Lower lobe of right lung (tissue), 2 donors: ENCODE measurements around the gene CATSPER3. TPM values are rescaled to one million over a fixed set of nuclear protein-coding genes. Genes with fewer than 3 reads are reported as not detected.

Source experiments
- ATAC-seq, 2 donors: fragments of 200-7000 bp; cut with Tn5 transposase; one replicate each; pipeline ENCODE4 v1.9.1; 2020 to 2022; ENCODE audit warnings: mild to moderate bottlenecking in 2 of 2, moderate library complexity in 2 of 2
- DNase-seq: peaks from one replicate; pipeline ENCODE4 v3.0.0-alpha.2; 2020
- H3K27ac ChIP-seq: fragments of 200-600 bp; one replicate; pipeline ENCODE4 v1.8.0; 2022
- H3K27me3 ChIP-seq: fragments of 200-600 bp; one replicate; pipeline ENCODE4 v1.8.0; 2022; ENCODE audit warnings: low read depth
- H3K36me3 ChIP-seq: fragments of 200-600 bp; one replicate; pipeline ENCODE4 v1.8.0; 2022; ENCODE audit warnings: mild to moderate bottlenecking
- H3K4me1 ChIP-seq: fragments of 200-600 bp; one replicate; pipeline ENCODE4 v1.8.0; 2022
- H3K4me3 ChIP-seq: fragments of 200-600 bp; one replicate; pipeline ENCODE4 v1.8.0; 2022; ENCODE audit warnings: mild to moderate bottlenecking
- H3K9me3 ChIP-seq: fragments of 200-600 bp; one replicate; pipeline ENCODE4 v1.8.0; 2022
- intact Hi-C: fragments of 100-400 bp; cut with DNase I; formaldehyde crosslinking; loops from one replicate; pipeline ENCODE4 v1.11.0; 2022
- total RNA-seq: library from RNA; stranded (reverse); fragmentation: NEBNext Ultra II Directional; extraction: Animal tissue kit (Norgen Biotek cat#: 25700); gene quantifications from one replicate; pipeline ENCODE4 v1.2.1, GENCODE V29; 2021
- TF ChIP-seq, protein P1 (sequence below): fragments of 200-600 bp; IDR thresholded peaks from one replicate; pipeline ENCODE4 v1.8.0; 2022; ENCODE audit warnings: antibody characterized with exemption, mild to moderate bottlenecking
- donor health status: DM: no; HTN: yes; CAD: no; lungs with severe emphysema.

Gene CATSPER3
- total RNA-seq, 1 donor from 2014 or later: 0.68 TPM

- Histone ChIP-seq H3K9me3 (no peaks in the 10 kb centered on the region), H3K27ac (no peak overlapping the region), H3K36me3 (peaks cover 9% of the 10 kb centered on the region), H3K27me3 (no peaks in the 10 kb centered on the region), H3K4me1 (no peaks in the 10 kb centered on the region), H3K4me3 (no peak overlapping the region)
- DNase-seq (no peak), ATAC-seq (no peak)
- TF ChIP-seq, protein P1, sequence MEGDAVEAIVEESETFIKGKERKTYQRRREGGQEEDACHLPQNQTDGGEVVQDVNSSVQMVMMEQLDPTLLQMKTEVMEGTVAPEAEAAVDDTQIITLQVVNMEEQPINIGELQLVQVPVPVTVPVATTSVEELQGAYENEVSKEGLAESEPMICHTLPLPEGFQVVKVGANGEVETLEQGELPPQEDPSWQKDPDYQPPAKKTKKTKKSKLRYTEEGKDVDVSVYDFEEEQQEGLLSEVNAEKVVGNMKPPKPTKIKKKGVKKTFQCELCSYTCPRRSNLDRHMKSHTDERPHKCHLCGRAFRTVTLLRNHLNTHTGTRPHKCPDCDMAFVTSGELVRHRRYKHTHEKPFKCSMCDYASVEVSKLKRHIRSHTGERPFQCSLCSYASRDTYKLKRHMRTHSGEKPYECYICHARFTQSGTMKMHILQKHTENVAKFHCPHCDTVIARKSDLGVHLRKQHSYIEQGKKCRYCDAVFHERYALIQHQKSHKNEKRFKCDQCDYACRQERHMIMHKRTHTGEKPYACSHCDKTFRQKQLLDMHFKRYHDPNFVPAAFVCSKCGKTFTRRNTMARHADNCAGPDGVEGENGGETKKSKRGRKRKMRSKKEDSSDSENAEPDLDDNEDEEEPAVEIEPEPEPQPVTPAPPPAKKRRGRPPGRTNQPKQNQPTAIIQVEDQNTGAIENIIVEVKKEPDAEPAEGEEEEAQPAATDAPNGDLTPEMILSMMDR: no peak
- intact Hi-C loops: no loop called here
Measured at GRCh38 chr5:134969166-134969565, 1.5 kb downstream of the CATSPER3 start.

GRCh38 chr5:134975078-134975715 lies 7.5 kb downstream of the CATSPER3 start:
- peaks cover 15% of the 10 kb centered on the region for H3K9me3 ChIP-seq
- TF ChIP-seq, protein P1: no peak
- ATAC-seq (no peak), DNase-seq (no peak)
- no peak overlapping the region for H3K4me3 ChIP-seq
- no peaks in the 10 kb centered on the region for H3K4me1 ChIP-seq
- no peaks in the 10 kb centered on the region for H3K27me3 ChIP-seq
- intact Hi-C loops: no loop called here
- no peak overlapping the region for H3K27ac ChIP-seq
- no peaks in the 10 kb centered on the region for H3K36me3 ChIP-seq

- DNase-seq: no peak
- Histone ChIP-seq H3K36me3 (no peaks in the 10 kb centered on the region), H3K9me3 (peaks cover 15% of the 10 kb centered on the region), H3K27me3 (no peaks in the 10 kb centered on the region), H3K4me3 (no peak overlapping the region), H3K27ac (no peak overlapping the region), H3K4me1 (no peaks in the 10 kb centered on the region)
- ATAC-seq: no peak
- intact Hi-C loops: no loop called here
- TF ChIP-seq, protein P1: no peak
Measured at GRCh38 chr5:134975843-134976242, 8.1 kb downstream of the CATSPER3 start.

- no peaks in the 10 kb centered on the region for H3K27me3 ChIP-seq
- peaks cover 20% of the 10 kb centered on the region for H3K9me3 ChIP-seq
- ATAC-seq (no peak), DNase-seq (no peak)
- H3K36me3 ChIP-seq: no peaks in the 10 kb centered on the region
- TF ChIP-seq, protein P1: no peak
- H3K4me3 ChIP-seq: no peak overlapping the region
- intact Hi-C loops: no loop called here
- H3K27ac ChIP-seq: no peak overlapping the region
- H3K4me1 ChIP-seq: no peaks in the 10 kb centered on the region
Measured at GRCh38 chr5:134976841-134977240, 9.1 kb downstream of the CATSPER3 start.

- Histone ChIP-seq H3K27ac (no peak overlapping the region), H3K27me3 (no peaks in the 10 kb centered on the region), H3K36me3 (no peaks in the 10 kb centered on the region), H3K9me3 (peaks cover 38% of the 10 kb centered on the region), H3K4me3 (no peak overlapping the region), H3K4me1 (no peaks in the 10 kb centered on the region)
- DNase-seq (no peak), ATAC-seq (no peak)
- intact Hi-C loops: no loop called here
- TF ChIP-seq, protein P1: no peak
Measured at GRCh38 chr5:134979416-134979815, 11.7 kb downstream of the CATSPER3 start.
